Measurements from ENCODE around the gene MRPS26. TPM values are rescaled to one million over a fixed set of nuclear protein-coding genes. Genes with fewer than 3 reads are reported as not detected.

Gene MRPS26
- total RNA-seq, 1 experiment from 2014 or later, result 84.3 TPM

DNA sequence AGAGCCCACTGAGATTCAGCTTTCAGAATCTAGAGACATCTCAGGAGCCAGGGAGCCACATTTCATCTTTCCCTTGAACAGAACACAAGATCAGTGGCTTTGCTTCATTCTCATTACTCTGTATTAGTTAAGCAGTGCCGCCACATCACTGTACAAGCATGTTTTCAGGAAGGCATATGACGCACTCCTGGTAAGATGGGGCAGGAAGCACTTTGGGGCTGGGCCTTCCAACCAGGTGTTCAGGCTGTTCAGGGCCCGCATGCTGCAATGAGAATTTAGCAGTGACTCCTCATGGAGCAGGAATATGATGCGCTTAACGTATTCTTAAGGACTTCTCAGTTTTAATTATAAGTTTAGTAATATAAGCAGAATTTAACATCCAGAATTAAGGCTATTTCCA, 32.1 kb upstream of the MRPS26 start:
- POLR2A ChIA-PET, result no interaction called here
- RAD21 ChIA-PET (ENCODE audit: low non-redundant PET in 1 of 2, low total read pairs in 2 of 2, uncharacterized antibody in 2 of 2, unreplicated experiment in 2 of 2), result no interaction called here
- H3K36me3 ChIP-seq (ENCODE audit: control insufficient read depth in 1 of 2, insufficient read depth in 2 of 2, low read length in 2 of 2), result peaks cover 2 to 5% of the 10 kb centered on the region in 2 experiments; a peak in 3 of 4 replicates
- intact Hi-C loops (cut with micrococcal nuclease), result no loop called here
- no peak overlapping the region for H3K27ac ChIP-seq (ENCODE audit: low read depth, low read length)
- no peak overlapping the region for H3K4me2 ChIP-seq (ENCODE audit: low read length)
- TF ChIP-seq SIN3A (IDR thresholded peaks at IDR 0.05; ENCODE audit: low read depth) (no peak), EZH2 (IDR thresholded peaks at IDR 0.05) (no peak), ZFX (IDR thresholded peaks at IDR 0.05) (no peak), SRF (IDR thresholded peaks at IDR 0.05; ENCODE audit: low read depth) (no peak), SP1 (IDR thresholded peaks at IDR 0.05; ENCODE audit: low read depth) (no peak), RAD21 (IDR thresholded peaks at IDR 0.05; ENCODE audit: low read depth) (no peak), ZNF274 (IDR thresholded peaks at IDR 0.05; ENCODE audit: low read depth, low read length) (no peak), ELF1 (IDR thresholded peaks at IDR 0.05; ENCODE audit: borderline replicate concordance, low read depth) (no peak)
- TF ChIP-seq, protein P1, sequence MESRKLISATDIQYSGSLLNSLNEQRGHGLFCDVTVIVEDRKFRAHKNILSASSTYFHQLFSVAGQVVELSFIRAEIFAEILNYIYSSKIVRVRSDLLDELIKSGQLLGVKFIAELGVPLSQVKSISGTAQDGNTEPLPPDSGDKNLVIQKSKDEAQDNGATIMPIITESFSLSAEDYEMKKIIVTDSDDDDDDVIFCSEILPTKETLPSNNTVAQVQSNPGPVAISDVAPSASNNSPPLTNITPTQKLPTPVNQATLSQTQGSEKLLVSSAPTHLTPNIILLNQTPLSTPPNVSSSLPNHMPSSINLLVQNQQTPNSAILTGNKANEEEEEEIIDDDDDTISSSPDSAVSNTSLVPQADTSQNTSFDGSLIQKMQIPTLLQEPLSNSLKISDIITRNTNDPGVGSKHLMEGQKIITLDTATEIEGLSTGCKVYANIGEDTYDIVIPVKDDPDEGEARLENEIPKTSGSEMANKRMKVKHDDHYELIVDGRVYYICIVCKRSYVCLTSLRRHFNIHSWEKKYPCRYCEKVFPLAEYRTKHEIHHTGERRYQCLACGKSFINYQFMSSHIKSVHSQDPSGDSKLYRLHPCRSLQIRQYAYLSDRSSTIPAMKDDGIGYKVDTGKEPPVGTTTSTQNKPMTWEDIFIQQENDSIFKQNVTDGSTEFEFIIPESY (IDR thresholded peaks at IDR 0.05; ENCODE audit: extremely low read depth, insufficient replicate concordance, low read length), result no peak
- TF ChIP-seq, protein P2, sequence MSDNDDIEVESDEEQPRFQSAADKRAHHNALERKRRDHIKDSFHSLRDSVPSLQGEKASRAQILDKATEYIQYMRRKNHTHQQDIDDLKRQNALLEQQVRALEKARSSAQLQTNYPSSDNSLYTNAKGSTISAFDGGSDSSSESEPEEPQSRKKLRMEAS (IDR thresholded peaks at IDR 0.05), result no peak
- TF ChIP-seq, protein P3, sequence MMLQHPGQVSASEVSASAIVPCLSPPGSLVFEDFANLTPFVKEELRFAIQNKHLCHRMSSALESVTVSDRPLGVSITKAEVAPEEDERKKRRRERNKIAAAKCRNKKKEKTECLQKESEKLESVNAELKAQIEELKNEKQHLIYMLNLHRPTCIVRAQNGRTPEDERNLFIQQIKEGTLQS (IDR thresholded peaks at IDR 0.05), result no peak
- peaks cover 6 to 10% of the 10 kb centered on the region in 2 experiments for H3K4me1 ChIP-seq (ENCODE audit: control insufficient read depth in 1 of 2, insufficient read depth in 2 of 2, low read length in 2 of 2)
- H3K9ac ChIP-seq (ENCODE audit: low read length), result no peak overlapping the region
- CTCF ChIA-PET, result no interaction called here
- no peaks in the 10 kb centered on the region for H3K9me3 ChIP-seq (ENCODE audit: control insufficient read depth in 1 of 2, insufficient read depth in 1 of 2, low read depth in 1 of 2, low read length in 2 of 2)
- no peak overlapping the region for H2AFZ ChIP-seq (ENCODE audit: low read depth, low read length, poor library complexity, severe bottlenecking)
- DNase-seq (ENCODE audit: low read depth, low spot score) (no peak), ATAC-seq (no peak)
- no peak overlapping the region for H3K4me3 ChIP-seq (replicated peaks in 1 of 2; ENCODE audit: low read depth in 1 of 2, low read length in 2 of 2)
- no peaks in the 10 kb centered on the region for H3K79me2 ChIP-seq (ENCODE audit: insufficient read depth, low read length)
- no TSS peak for BruUV-seq (replicated peaks)
- H3K9me2 ChIP-seq (ENCODE audit: insufficient read depth), result no peaks in the 10 kb centered on the region
- no peaks in the 10 kb centered on the region for H3K27me3 ChIP-seq (ENCODE audit: insufficient read depth, low read length)
- H4K20me1 ChIP-seq (ENCODE audit: insufficient read depth), result no peaks in the 10 kb centered on the region

Measured in HCT116 (cell line).